Right atrium auricular region (tissue), 2 donors: Measurements from ENCODE around the gene TBC1D13. TPM values are rescaled to one million over a fixed set of nuclear protein-coding genes. Genes with fewer than 3 reads are reported as not detected.
"Not testable (repeated sequence)": the region's sequence is repeated elsewhere in the genome, so short reads cannot be mapped to it uniquely, and the experiment has no call there.

ENCODE experiments used
- DNase-seq: peaks from one replicate; pipeline ENCODE4 v3.0.0-alpha.2; 2019; ENCODE audit warnings: low spot score
- H3K27ac ChIP-seq, 2 donors: fragments of 200-600 bp; sonication (generic); 1 replicate in 1 of 2; 2 replicates in 1 of 2; pipeline ENCODE4 v1.5.1; 2016 to 2019
- H3K27me3 ChIP-seq, 2 donors: fragments of 200-600 bp; sonication (generic); one replicate each; pipeline versions ENCODE4 v1.5.1 to v1.6.0; 2017 to 2019
- H3K36me3 ChIP-seq: fragments of 200-600 bp; sonication (generic); one replicate; pipeline ENCODE4 v1.5.1; 2016
- H3K4me1 ChIP-seq, 2 donors: fragments of 200-600 bp; sonication (generic); one replicate each; pipeline versions ENCODE4 v1.5.1 to v1.6.0; 2017 to 2019
- H3K4me3 ChIP-seq, 2 donors: fragments of 200-600 bp; sonication (generic); 1 replicate in 1 of 2; 2 replicates in 1 of 2; pipeline ENCODE4 v1.5.1; 2017 to 2019; ENCODE audit warnings: mild to moderate bottlenecking in 1 of 2, moderate library complexity in 1 of 2
- H3K9me3 ChIP-seq, 2 donors: fragments of 200-600 bp; sonication (generic); one replicate each; pipeline ENCODE4 v1.5.1; 2019
- CTCF ChIP-seq, 2 donors: fragments of 200-600 bp; sonication (generic); IDR thresholded peaks; one replicate each; pipeline ENCODE4 v1.5.1; 2019; ENCODE audit warnings: antibody characterized with exemption in 2 of 2
- total RNA-seq, 2 donors: library from RNA; depleted of rRNA; stranded (reverse); fragments of >200 nt; gene quantifications; one replicate each; pipeline ENCODE4 v1.1.0, GENCODE V29; 2016

TBC1D13 gene
- total RNA-seq, 2 donors from 2014 or later = 14.2 to 17.1 TPM

GRCh38 chr9:128790536-128790935 is 3.5 kb downstream of the TBC1D13 start:
- Histone ChIP-seq H3K4me1 (peaks cover 0 to 17% of the 10 kb centered on the region in 2 donors), H3K36me3 (peaks cover 43% of the 10 kb centered on the region), H3K4me3 (no peak overlapping the region), H3K27me3 (no peaks in the 10 kb centered on the region), H3K27ac (no peak overlapping the region), H3K9me3 (no peaks in the 10 kb centered on the region)
- no peak for DNase-seq
- no peak for TF ChIP-seq CTCF (IDR thresholded peaks at IDR 0.05)

GRCh38 chr9:128792134-128792533 is 5.1 kb downstream of the TBC1D13 start:
- Histone ChIP-seq H3K4me3 (no peak overlapping the region), H3K9me3 (no peaks in the 10 kb centered on the region), H3K36me3 (peaks cover 51% of the 10 kb centered on the region), H3K27me3 (no peaks in the 10 kb centered on the region), H3K4me1 (peaks cover 0 to 13% of the 10 kb centered on the region in 2 donors), H3K27ac (no peak overlapping the region)
- DNase-seq = no peak
- no peak for TF ChIP-seq CTCF (IDR thresholded peaks at IDR 0.05)

GRCh38 chr9:128792978-128793686 is 6.1 kb downstream of the TBC1D13 start:
- H3K27me3 ChIP-seq = no peaks in the 10 kb centered on the region
- no peaks in the 10 kb centered on the region for H3K9me3 ChIP-seq
- H3K4me3 ChIP-seq = no peak overlapping the region
- H3K36me3 ChIP-seq = peaks cover 61% of the 10 kb centered on the region
- H3K4me1 ChIP-seq = peaks cover 0 to 7% of the 10 kb centered on the region in 2 donors
- DNase-seq = no peak
- no peak for TF ChIP-seq CTCF (IDR thresholded peaks at IDR 0.05)
- H3K27ac ChIP-seq = no peak overlapping the region

- DNase-seq, H3K4me1 ChIP-seq, H3K27ac ChIP-seq, H3K27me3 ChIP-seq, H3K4me3 ChIP-seq, H3K9me3 ChIP-seq: not testable (repeated sequence)
- H3K36me3 ChIP-seq = peaks cover 74% of the 10 kb centered on the region
These were observed 7.9 kb downstream of the TBC1D13 start for GRCh38 chr9:128794961-128795360.

- TF ChIP-seq CTCF (IDR thresholded peaks at IDR 0.05) = no peak
- Histone ChIP-seq H3K27me3 (no peaks in the 10 kb centered on the region), H3K4me1 (no peaks in the 10 kb centered on the region), H3K9me3 (no peaks in the 10 kb centered on the region), H3K27ac (no peak overlapping the region), H3K36me3 (peaks cover 59% of the 10 kb centered on the region), H3K4me3 (no peak overlapping the region)
- no peak for DNase-seq
These were observed 11.8 kb downstream of the TBC1D13 start for GRCh38 chr9:128798896-128799295.

GRCh38 chr9:128800061-128800460 is 13.0 kb downstream of the TBC1D13 start:
- H3K27ac ChIP-seq = no peak overlapping the region
- no peaks in the 10 kb centered on the region for H3K9me3 ChIP-seq
- H3K4me1 ChIP-seq = no peaks in the 10 kb centered on the region
- H3K27me3 ChIP-seq = no peaks in the 10 kb centered on the region
- no peak for TF ChIP-seq CTCF (IDR thresholded peaks at IDR 0.05)
- peaks cover 51% of the 10 kb centered on the region for H3K36me3 ChIP-seq
- no peak for DNase-seq
- no peak overlapping the region for H3K4me3 ChIP-seq
